Epithelial cell of esophagus (primary cell): Measurements from ENCODE around the gene HRH1.
A peak's percentile ranks its signal among the peaks of the same experiment; 100 is the strongest.

ENCODE experiments used
- DNase-seq: peaks from one replicate; pipeline ENCODE4 v3.0.0; 2010; ENCODE audit warnings: low read depth
- H3K4me3 ChIP-seq: 2 replicates; pipeline ENCODE4 v1.5.1; 2011; ENCODE audit warnings: mild to moderate bottlenecking, low read length, control low read depth
- TF ChIP-seq, protein P1 (sequence below): IDR thresholded peaks from 2 replicates; pipeline ENCODE4 v1.5.1; 2011; ENCODE audit warnings: low read depth, mild to moderate bottlenecking, low read length, control low read depth, inconsistent platforms; ENCODE audit not compliant: insufficient read depth; ENCODE audit errors: missing control alignments

The HRH1 gene

DNA sequence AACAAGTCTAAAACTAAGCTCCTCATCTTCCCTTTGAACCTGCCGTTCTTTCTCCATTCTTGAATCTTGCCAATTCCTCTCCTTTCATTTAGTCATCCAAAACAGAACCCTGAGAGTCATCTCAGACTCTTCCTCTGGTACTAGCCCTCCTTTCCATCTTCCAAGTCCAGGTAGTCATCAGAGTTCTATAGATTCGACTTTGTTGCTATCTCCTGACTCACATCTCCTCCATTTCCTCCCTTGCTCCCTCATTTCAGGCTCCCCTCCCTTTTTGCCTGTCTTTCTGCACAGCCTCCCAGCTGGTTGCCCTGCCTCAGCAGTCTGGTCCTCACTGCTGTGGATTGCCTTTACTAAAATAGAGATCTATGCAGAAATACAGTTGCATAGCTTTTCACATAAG lies 122.6 kb downstream of the HRH1 start:
- TF ChIP-seq, protein P1, sequence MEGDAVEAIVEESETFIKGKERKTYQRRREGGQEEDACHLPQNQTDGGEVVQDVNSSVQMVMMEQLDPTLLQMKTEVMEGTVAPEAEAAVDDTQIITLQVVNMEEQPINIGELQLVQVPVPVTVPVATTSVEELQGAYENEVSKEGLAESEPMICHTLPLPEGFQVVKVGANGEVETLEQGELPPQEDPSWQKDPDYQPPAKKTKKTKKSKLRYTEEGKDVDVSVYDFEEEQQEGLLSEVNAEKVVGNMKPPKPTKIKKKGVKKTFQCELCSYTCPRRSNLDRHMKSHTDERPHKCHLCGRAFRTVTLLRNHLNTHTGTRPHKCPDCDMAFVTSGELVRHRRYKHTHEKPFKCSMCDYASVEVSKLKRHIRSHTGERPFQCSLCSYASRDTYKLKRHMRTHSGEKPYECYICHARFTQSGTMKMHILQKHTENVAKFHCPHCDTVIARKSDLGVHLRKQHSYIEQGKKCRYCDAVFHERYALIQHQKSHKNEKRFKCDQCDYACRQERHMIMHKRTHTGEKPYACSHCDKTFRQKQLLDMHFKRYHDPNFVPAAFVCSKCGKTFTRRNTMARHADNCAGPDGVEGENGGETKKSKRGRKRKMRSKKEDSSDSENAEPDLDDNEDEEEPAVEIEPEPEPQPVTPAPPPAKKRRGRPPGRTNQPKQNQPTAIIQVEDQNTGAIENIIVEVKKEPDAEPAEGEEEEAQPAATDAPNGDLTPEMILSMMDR: no peak
- DNase-seq: no peak
- H3K4me3 ChIP-seq: no peak overlapping the region

DNA sequence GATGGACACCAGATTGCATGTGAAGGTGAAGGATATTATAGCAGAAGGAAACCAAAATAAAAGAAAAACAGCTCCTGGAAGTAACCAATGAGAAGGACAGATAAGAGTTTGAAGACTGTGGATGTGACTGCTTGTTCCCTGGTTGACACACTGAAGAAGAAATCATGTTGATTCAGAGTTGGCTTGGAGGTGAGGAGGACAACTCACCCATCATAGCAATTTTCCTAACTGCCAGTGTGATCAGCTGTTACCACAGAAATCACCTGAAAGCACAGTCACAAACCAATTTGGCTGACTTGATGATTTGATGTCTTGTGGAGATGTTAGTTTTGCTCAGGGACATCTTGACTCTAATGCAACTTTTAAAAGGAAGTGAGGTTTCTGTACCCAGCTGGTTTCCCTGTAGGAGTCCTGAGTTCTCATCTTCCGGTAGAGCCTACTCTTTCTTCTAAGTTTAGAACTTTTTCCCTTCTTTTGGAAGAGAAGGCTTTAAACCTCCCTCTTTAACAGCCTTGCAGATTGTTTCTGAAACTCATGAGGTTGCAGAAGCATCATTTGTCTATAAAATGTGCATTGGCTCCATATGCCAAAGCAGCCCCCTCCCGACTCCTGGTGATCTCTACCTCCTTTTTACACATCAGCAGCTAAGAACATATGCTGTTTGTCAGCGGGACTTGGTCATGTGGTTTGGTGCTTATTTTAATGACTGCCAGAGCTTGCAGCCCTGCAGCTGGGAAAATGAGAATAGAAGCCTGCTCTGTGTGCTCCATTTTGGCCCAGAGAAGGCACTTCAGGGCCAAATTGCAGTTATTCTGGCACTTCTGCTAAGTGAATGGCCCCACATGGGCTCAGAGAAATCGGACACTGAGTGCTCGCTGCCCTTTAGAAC lies 128.2 kb downstream of the HRH1 start:
- no peak for DNase-seq
- TF ChIP-seq, protein P1: no peak
- H3K4me3 ChIP-seq: no peak overlapping the region

DNA sequence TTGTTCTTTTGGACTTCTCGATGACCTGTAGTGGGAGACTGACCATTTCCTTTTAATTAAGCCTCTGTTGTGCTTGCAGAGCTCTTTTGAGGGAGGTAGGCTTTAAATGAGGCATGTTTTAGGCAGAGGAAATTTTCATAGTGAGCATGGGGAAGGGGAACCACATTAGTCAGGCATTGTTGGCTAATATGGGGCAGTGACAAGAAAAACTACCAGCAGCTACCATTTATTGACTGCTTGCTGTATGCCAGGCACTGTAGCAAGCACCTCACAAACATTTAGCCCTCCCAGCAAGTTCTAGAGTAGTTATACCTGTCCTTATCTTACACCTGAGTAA lies 128.8 kb downstream of the HRH1 start:
- DNase-seq: no peak
- no peak overlapping the region for H3K4me3 ChIP-seq
- TF ChIP-seq, protein P1: no peak

DNA sequence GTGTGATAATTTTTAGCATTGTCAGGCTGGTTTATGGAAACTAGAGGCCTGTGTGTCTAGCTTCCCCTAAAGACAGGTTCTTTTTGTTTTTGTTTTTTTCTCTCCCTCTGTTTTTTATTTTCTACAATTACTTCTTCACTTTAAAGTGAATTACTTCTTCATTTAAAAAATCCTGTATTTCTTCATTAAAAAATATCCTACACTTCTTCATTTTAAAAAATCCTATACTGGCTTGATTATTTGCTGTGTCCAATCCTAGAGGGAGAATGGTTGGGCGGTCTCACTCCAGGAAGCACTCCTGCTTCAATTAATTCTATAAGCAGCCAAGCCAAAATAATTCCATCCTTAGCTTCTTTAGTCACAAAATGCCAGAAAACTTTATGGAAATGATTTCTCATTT lies 129.7 kb downstream of the HRH1 start:
- TF ChIP-seq, protein P1: no peak
- no peak for DNase-seq
- no peak overlapping the region for H3K4me3 ChIP-seq

DNA sequence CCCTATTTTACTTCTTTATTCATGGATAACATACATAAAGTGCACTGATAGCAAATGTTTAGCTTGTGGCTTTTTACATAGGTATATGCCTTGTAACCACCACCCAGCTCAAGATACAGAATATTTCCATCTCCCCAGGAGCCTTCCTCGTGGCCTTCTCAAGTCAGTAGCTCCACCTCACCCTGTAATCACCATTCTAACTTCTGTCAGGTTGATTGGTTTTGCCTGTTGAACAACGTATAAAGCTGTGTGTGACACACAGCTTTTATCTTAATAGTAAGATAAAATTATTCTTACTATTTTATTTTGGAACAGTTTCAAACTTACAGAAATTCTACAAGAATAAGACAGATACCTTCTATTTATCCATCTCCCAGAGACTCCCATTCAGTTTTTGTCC lies 131.2 kb downstream of the HRH1 start:
- TF ChIP-seq, protein P1: no peak
- H3K4me3 ChIP-seq: no peak overlapping the region
- no peak for DNase-seq

DNA sequence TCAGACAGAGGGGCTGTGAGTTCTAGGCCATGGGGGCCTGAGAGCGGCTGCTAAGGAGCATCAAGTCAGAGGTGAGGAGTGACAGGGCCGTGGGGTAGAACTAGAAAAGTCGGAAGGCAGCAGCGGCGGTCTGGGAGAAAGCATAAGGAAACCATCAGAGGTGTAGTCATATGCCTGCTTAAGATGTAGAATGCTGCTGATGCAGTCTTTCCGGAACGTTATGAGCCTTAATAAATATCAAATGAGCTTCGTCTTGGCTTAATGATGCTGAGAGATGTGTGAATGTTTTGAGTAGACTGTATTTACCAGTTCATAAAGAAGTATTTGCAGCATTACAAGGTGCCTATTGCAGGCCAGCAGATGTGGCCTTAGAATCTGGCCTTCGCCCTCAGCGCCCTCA lies 133.1 kb downstream of the HRH1 start:
- no peak for DNase-seq
- TF ChIP-seq, protein P1: no peak
- H3K4me3 ChIP-seq: no peak overlapping the region

DNA sequence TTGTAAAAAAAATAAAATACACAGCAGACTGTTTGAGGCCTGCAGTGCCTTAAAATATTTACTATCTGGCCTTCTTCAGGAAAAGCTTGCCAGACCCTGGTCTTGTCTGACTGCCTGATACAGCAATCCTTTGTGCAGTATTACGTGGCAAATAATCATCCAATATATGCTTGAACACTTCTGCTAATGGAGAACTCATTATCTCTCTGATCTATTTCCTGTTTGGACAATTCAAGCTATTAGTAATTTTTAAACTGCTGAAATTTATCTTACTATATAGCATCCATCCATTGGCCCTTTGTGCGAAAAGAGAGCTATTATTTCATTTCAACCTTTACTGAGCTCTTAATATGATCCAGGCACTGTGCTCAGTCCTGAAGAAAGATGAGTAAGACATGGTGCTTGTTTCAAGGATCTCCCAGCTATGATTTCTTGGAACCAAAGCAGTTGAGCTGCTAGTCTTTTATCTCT lies 133.8 kb downstream of the HRH1 start:
- peak; percentile 24 for DNase-seq
- TF ChIP-seq, protein P1: no peak
- H3K4me3 ChIP-seq: no peak overlapping the region
